Measurements from ENCODE around the gene MELK. TPM values are rescaled to one million over a fixed set of nuclear protein-coding genes. Genes with fewer than 3 reads are reported as not detected.
A peak's percentile ranks its signal among the peaks of the same experiment; 100 is the strongest.
"Not testable (repeated sequence)": the region's sequence is repeated elsewhere in the genome, so short reads cannot be mapped to it uniquely, and the experiment has no call there.

Gene MELK
- total RNA-seq, 1 donor from 2014 or later = 0.49 TPM

GRCh38 chr9:36574045-36574444 lies 1.4 kb downstream of the MELK start:
- intact Hi-C loops (cut with DNase I); ATAC-seq; DNase-seq (ENCODE audit: low spot score): not testable (repeated sequence)

- intact Hi-C loops (cut with DNase I) = no loop called here
- no peak for ATAC-seq
- no peak for DNase-seq (ENCODE audit: low spot score)
These were observed 2.8 kb downstream of the MELK start for GRCh38 chr9:36575411-36575882.

GRCh38 chr9:36576866-36577265 lies 4.2 kb downstream of the MELK start:
- ATAC-seq = no peak
- intact Hi-C loops (cut with DNase I) = no loop called here

GRCh38 chr9:36584620-36585460 lies 12.1 kb downstream of the MELK start:
- intact Hi-C loops (cut with DNase I) = no loop called here
- DNase-seq (ENCODE audit: low spot score) (no peak), ATAC-seq (no peak)

More at GRCh38 chr9:36576866-36577265, 4.2 kb downstream of the MELK start:
- no peak for DNase-seq (ENCODE audit: low spot score)

DNA sequence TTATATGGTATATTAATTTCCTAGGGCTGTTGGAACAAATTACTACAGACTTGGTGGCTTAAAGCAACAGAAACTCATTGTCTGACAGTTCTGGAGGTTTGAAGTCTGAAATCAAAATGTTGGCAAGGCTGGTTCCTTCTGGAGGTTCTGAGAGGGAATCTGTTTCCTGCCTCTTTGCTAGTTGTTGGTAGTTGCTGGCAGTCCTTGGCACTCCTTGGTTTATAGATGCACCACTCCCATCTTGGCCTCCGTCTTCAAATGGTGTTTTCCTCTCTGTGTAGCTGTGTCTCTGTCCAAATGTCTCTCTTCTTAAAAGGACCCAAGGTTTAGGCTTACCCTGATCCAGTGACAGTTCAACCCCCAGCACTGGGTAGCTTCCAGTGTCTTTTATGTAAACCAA lies 17.5 kb downstream of the MELK start:
- ATAC-seq = no peak

DNA sequence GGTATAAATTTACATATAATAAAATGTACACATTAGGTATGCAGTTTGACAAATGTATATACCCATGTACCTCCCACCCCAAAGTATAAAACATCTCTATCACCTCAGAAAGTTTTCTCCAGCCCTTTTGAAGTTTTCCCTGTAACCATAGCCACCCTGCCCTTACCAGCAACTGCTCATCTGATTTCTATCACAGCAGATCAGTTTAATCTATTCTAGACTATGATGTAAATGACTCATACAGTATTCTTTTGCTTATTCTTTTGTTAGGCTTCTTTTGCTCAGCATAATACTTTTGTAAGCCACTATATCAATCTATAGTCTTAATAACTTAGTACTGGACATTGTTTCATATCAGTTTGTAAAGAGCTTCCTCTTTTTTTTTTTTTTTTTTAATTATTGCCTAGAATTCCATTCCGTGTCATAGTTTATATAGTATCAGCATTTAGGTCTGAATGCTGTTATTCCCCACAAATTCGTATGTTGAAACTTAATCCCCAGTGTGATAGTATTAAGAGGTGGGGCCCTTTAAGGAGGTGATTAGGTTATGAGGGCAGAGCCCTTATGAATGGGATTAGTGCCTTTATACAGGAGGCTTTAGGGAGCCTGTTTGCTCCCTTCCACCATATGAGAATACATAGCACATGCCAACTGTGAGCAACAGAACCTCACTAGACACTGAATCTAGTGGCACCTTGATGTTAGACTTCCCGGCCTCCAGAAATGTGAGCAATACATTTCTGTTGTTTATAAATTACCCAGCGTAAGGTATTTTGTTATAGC lies 20.3 kb downstream of the MELK start:
- ATAC-seq (no peak), DNase-seq (ENCODE audit: low spot score) (no peak)
- intact Hi-C loops (cut with DNase I) = no loop called here

More for the DNA sequence above, 17.5 kb downstream of the MELK start:
- no peak for DNase-seq (ENCODE audit: low spot score)
- intact Hi-C loops (cut with DNase I) = no loop called here

DNA sequence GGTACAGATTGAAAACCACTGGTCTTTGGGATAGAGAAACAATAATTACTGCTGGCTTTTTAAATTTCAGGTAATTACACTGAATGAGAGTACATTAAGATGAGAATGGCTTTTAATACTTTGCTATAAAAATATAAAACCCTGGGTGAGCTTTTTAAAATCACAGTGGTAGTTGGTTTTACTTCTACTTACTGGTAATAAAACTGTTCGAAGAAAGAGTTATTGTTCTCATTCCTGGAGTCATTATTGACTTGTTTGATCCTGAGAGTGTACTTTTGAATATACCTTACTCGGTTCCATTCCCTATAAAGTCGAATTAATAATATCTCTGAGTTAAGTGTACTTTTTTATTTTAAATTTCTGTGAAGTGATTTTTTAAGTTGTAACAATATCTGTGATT lies 21.5 kb downstream of the MELK start:
- no peak for ATAC-seq
- DNase-seq (ENCODE audit: low spot score) = no peak
- intact Hi-C loops (cut with DNase I) = no loop called here

DNA sequence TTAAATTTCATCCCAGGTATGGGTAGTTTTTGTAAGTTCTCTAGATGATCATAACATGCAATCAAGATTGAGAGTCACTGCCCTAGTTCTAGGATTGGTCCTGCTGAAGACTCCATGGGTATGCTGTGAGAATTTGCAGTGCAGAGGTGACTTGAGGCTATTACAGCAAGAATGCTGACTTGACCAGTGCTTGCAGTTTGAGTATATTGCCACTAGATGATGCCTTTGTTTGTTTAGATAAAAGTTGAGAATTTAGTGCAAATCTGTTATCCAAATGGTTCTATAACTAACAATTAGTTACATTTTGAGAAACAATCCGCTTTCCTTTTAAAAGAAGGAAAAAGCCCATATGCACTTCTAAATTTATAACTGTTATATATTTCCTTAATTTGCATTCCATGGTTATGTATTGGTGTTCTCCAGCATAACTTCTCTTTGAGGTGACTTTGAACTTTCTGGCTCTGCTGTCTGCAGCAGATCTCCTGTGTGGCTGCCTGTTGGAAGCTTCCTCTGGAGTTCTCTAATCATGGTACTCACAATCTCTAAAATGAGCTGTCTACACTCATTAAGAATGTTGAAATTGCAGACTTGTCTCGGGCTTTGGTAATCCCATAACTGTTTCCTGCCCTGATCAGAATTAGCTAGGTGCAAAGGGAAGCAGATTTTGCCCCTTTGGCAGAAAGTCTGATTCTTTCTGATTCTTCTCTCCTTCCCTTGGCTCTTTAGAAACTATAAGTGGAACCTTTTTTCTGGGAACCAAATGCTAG lies 24.9 kb downstream of the MELK start:
- no peak for ATAC-seq
- intact Hi-C loops (cut with DNase I) = no loop called here
- DNase-seq (ENCODE audit: low spot score) = no peak

DNA sequence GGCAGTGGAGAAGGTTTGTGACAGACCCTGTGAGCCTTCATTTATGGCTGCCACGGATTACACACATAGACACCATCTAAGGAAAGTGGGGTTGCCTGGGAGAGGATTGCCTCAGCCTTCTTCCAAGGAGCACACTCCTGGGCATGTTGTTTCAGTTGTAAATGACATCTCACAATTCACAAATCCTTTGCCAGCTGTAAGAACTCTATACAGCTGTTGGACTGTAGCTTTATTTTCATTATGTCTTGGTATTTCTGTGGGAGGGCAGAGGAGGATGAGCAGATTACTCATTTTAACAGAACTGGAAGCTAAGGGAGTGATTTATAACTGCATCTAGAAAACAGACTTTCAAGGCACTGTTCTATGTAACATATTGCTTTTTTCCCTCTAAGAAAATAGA lies 25.6 kb downstream of the MELK start:
- intact Hi-C loops (cut with DNase I) = no loop called here
- no peak for DNase-seq (ENCODE audit: low spot score)
- no peak for ATAC-seq

DNA sequence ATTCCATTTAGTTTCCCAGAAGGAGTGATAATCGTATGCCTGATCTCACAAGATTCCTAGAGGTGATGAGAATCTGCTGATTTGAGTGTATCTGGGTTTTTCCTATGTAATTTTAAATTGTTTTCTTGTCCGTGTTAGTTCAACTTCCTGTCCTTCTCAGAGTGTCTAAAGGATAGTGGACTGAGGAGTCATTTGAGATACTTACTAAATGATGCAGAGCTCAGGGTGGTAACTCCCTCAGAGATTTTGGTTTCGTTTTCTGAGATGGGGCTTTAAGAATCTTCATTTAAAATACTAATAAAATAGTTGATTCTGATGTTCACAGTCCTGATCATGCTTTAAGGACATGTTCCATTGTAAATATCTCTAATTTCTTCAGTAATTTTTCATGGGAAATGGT lies 30.3 kb downstream of the MELK start:
- ATAC-seq = no peak
- intact Hi-C loops (cut with DNase I) = no loop called here
- DNase-seq (ENCODE audit: low spot score) = no peak

GRCh38 chr9:36609306-36609705 lies 36.6 kb downstream of the MELK start:
- no peak for ATAC-seq
- intact Hi-C loops (cut with DNase I) = no loop called here
- DNase-seq (ENCODE audit: low spot score) = no peak

GRCh38 chr9:36622121-36622520 lies 49.4 kb downstream of the MELK start:
- no peak for DNase-seq (ENCODE audit: low spot score)
- intact Hi-C loops (cut with DNase I) = no loop called here
- no peak for ATAC-seq

- DNase-seq (ENCODE audit: low spot score) (no peak), ATAC-seq (no peak)
- intact Hi-C loops (cut with DNase I) = no loop called here
These were observed 50.6 kb downstream of the MELK start for GRCh38 chr9:36623280-36623679.

GRCh38 chr9:36625006-36625615 lies 52.4 kb downstream of the MELK start:
- intact Hi-C loops (cut with DNase I) = no loop called here
- DNase-seq (ENCODE audit: low spot score) = no peak

GRCh38 chr9:36632892-36633291 lies 60.2 kb downstream of the MELK start:
- intact Hi-C loops (cut with DNase I) = no loop called here
- DNase-seq (ENCODE audit: low spot score) = no peak
- no peak for ATAC-seq

More at GRCh38 chr9:36625006-36625615, 52.4 kb downstream of the MELK start:
- ATAC-seq = peak; percentile 94

DNA sequence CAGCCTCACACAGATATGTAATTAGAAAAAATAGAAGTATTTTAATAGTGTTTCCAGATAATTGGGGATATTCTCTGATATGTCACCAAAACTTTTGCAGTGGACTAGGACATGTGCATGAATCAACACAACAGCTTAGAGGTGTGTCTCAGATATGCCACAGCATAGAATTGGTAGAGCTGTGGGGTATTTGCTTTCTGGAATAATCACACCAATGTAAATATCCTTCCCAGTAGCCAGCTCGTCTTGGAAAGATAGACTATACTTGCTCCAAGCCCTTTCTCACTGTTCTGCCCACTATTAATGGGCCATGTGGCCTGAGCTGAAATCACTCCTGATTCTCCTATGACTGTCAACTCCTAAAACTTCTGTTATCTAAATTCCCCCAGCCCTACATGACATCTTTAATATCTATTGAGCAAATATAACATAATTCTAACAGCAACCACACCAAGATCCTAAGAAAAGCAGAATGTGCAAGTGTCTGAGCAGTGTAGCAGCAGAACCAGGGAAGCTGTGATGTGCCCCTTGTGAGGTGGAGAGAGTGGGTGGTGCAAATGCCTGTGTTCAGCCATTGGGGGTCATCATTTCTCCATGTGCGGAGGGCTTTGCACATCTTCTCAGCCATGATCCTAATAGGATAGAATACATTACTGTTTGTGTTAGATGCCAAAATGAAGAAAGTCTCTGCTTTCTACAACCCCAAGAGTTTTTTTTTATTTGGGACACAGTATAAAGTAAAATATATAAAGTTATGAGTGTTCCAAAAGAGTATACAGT lies 65.0 kb downstream of the MELK start:
- DNase-seq (ENCODE audit: low spot score) = no peak
- intact Hi-C loops (cut with DNase I) = no loop called here
- no peak for ATAC-seq

DNA sequence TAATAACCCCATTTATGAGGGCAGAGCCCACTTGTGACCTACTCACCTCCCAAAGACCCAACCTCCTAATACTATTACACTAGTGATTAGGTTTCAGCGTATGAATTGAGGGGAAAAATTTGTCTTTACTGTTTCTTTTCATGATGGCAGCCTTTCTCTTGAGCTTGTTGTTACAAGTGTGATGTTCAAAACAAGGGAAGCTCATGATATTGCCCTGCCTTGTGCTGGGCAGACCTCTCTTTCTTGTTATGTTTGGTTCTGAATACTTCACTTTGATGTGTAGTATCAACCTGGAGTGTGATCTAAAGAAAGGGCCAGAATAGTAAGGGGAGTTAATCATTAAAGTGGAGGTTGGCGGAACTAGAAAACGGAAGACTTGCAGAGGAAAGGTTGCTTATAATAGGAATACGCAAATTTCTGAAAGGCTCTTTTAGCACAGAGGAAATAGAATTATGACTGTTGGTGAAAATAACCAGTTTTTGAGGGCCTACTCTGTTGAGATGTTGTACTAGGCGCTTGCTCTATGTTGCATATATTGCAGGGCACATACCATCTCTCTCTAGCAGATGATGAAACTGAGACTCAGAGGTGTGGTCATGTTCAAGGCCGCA lies 68.2 kb downstream of the MELK start:
- DNase-seq (ENCODE audit: low spot score) (no peak), ATAC-seq (no peak)
- intact Hi-C loops (cut with DNase I) = no loop called here

GRCh38 chr9:36642817-36643216 lies 70.1 kb downstream of the MELK start:
- no peak for DNase-seq (ENCODE audit: low spot score)
- intact Hi-C loops (cut with DNase I) = no loop called here
- no peak for ATAC-seq

Measured in sciatic nerve (tissue), 2 donors.